PFSK-1 (cell line): Measurements from ENCODE around the gene STPG2.

ENCODE experiments used
- POLR2AphosphoS5 ChIP-seq: IDR thresholded peaks from 2 replicates; pipeline ENCODE4 v1.6.1; 2012; ENCODE audit warnings: low read depth, mild to moderate bottlenecking, control low read depth, low read length, moderate library complexity
- TAF1 ChIP-seq: IDR thresholded peaks from 2 replicates; pipeline ENCODE4 v1.6.1; 2012; ENCODE audit warnings: low read length, control low read depth, borderline replicate concordance; ENCODE audit not compliant: insufficient read depth

GRCh38 chr4:97587912-97588311 is 555.4 kb downstream of the STPG2 start:
- no peak for TF ChIP-seq POLR2AphosphoS5
- TF ChIP-seq TAF1 = no peak
